NCI-H345 treated with DMSO at 0.1 percent for 48 hours (cell line): Measurements from ENCODE around the gene REX1BD.
"Not testable (repeated sequence)": the region's sequence is repeated elsewhere in the genome, so short reads cannot be mapped to it uniquely, and the experiment has no call there.

ENCODE experiments used
- DNase-seq: peaks from one replicate; lab custom pipeline; 2025; ENCODE audit not compliant: unreplicated experiment; lab: John Stamatoyannopoulos, UW

Gene REX1BD

DNA sequence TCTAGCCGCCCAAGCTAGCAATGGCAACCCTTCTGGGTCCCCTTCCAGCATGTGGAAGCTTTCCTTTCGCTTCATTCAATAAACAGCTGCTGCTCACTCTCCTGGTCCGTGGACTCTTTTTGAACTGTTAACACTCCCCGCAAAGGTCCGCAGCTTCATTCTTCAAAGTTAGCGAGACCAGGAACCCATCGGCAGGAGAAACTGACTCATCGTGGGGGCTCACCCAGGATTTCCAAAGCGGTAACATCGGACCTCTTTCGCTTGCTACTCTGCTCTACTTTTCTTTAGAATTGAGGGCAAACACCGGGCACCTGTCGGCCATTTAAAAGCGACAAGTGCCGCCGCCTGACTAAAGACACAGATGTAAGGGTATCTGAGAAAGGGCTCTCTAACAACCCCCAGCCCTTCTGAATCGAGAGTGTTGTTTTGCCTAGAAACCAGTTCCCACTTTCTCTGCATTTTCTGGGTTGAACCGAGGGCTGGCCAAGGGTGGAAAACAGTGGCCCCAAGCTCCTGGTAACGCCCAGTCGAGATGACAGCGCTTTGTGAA is 11.2 kb upstream of the REX1BD start:
- no peak for DNase-seq

- DNase-seq: no peak
These were observed 8.3 kb upstream of the REX1BD start for GRCh38 chr19:18580311-18580710.

DNA sequence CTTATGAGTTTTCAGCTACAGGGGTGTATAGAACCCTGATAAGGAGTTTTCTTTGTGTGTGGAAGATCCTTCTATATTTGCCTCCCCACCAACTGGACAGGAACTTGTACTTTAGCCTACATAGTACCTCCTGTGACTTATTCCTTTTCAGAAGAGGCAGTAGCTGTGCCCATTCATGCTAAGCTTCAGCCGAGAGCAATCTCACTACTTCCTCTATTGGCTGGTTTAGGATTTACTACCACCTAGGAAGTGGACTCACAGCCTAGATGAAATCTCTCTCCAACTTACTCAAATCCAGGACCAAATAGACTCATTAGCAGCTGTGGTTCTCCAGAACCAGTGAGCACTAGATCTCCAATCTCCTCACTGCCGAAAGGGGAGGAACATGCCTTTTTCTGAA is 2.3 kb upstream of the REX1BD start:
- no peak for DNase-seq

GRCh38 chr19:18587561-18587960 is 1.0 kb upstream of the REX1BD start:
- DNase-seq: no peak

DNA sequence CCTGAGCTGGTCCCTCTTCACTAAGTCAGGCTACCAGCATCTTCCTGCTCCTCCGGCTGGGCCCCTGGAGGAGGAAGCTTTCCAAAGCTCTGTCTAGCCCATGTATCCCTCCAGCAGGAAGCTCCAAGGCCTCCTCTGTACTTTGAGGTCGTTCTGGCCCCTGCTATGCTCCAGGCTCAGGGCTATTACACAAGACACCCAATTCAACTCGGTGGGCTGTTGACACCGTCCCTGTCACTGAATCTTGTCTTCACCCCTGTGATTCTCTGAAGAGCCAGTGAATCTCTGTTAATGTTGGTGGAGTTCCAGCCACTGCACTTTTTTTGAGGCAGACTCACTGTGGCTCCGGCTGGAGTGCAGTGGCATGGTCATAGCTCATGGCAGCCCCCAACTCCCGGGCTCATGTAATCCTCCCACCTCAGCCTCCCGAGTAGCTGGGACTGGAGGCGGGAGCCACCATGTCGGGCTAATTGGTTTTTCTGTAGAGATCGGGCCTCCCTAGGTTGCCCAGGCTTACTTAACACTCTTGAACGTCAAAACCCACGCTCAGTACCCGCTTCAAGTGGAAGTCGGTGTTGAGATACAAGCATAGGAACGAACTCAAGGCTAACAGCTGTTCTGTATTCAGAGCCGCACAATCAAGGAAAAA is 512 bp upstream of the REX1BD start:
- no peak for DNase-seq

- peak; percentile 67 for DNase-seq
These were observed 1.0 kb downstream of the REX1BD start for GRCh38 chr19:18589380-18590272.

DNA sequence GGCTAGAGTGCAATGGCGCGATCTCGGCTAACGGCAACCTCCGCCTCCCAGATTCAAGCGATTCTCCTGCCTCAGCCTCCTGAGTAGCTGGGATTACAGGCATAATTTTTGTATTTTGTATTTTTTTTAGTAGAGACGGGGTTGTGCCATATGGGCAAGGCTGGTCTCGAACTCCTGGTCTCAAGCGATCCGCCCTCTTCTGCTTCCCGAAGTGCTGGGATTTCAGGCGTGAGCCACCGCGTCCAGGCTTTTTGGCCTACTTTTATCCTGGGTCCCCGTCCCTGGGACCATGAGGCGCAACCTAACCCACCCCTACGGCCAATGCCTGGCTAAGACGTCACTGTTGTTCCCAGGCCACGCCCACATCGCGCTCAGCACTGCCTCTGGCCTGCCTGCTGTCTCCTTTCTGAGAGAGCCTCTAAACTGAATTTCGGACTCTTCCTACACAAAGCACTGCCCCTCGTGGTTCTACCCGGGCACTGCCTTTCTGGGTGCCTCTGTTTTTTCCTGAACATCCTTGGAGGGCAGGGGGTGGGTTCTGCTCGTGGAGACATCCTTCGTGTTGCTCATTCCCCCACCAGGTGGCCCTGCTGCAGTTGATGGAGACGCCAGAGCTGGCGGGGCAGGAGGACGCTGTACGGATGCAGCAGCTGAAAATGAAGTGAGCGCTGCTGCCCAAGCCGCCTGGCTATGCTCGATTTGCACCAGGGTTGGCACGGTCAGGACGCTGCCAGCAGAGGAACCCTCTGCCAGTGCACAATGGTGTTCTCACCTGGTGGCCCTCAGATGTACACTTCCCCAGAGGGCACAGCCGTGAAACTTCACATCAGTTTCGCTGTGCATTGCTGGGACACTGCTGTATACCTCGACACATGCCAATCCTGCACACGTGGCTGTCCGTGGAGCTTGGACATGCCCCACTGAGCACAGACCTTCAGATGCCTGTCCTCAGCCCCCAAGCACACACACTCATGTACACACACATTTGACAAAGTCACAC is 2.0 kb downstream of the REX1BD start:
- peak; percentile 92 for DNase-seq

DNA sequence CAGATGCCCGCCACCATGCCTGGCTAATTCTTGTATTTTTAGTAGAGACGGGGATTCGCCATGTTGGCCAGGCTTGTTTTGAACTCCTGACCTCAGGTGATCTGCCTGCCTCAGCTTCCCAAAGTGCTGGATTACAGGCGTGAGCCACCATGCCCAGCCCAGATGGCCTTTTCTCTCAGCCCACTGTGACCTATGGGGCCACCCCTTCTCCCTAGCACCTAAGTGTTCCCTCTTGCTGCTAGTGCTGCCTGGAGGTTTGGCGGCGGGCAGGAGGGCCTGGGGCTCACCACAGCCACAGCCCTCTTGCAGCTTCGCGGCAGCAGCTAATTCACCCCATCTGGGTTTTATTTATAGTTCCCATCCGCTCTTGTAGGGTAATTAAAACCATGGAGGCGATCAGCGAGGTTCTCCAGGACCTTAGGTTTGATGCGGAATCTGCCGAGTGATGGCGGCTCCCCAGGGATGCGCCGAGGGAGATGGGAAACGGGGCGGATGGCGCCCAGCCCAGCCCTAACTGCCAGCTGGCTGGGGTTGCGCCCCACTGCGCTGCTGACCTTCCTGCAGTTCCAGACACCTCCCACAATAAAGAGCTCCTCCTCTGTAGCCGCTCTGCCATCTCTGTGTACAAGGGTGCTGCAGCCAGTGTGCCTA is 3.3 kb downstream of the REX1BD start:
- no peak for DNase-seq

- not testable (repeated sequence) for DNase-seq
These were observed 4.1 kb downstream of the REX1BD start for GRCh38 chr19:18592732-18593131.

- no peak for DNase-seq
These were observed 4.9 kb downstream of the REX1BD start for GRCh38 chr19:18593367-18594095.

- peak; percentile 4 for DNase-seq
These were observed 5.7 kb downstream of the REX1BD start for GRCh38 chr19:18594096-18594823.

GRCh38 chr19:18594824-18595373 is 6.3 kb downstream of the REX1BD start:
- no peak for DNase-seq

DNA sequence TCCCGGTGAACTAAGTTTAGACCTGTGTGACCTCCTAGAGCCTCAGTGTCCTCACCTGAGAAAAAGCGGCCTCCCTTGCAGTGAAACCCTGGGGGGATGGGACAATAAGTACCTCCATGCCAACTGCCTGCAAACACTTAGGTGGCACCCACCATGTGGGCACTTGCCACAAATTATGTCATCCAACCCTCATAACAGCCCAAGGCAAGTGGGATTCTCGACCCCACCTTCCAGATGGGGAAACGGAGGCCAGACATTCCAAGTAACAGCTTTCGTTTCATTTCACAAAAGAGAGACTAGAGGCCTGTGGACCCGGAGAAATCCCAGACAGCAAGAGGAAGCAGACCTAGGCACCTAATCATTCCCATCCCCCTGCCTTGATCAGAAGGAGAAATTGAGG is 6.9 kb downstream of the REX1BD start:
- DNase-seq: no peak

DNA sequence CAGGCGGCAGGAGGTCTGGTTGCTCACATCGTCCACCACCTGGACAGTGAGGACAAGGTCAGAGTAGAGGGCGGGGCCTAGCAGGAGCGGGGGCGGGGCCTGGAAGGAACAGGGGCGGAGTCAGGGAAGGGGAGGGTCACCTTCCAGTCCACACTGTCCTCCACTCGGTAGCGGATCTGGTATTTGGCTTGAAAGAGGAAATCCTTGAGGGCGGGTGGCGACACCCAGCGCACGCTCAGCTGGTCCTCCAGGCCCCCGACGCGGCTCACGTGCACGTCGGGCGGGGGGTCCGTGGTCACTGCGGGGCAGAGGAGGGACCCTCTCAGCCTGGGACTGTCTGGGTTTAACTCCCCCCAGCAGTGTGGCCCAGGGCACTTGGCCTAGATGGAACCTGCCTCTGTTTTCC is 8.2 kb downstream of the REX1BD start:
- DNase-seq: no peak

GRCh38 chr19:18597809-18598660 is 9.4 kb downstream of the REX1BD start:
- no peak for DNase-seq

DNA sequence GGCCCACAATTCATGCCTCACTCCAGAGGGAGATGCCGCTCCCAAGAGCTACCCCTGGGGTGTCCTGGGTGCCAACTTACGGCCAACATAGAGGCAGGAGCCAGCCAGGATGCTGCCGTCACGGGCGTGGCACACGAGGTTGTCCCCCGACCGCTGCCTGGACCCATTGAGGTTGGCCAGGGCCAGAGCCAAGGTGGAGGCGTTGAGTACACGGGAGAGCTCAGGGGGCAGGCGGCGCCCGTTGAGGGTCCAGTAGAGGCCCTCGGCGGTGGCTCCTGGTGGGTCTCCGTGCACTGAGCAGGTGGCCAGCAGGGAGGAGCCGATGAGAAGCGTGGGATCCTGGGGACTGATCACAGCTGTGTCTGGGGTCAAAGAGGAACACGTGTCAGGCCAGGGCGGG is 10.9 kb downstream of the REX1BD start:
- DNase-seq: no peak

DNA sequence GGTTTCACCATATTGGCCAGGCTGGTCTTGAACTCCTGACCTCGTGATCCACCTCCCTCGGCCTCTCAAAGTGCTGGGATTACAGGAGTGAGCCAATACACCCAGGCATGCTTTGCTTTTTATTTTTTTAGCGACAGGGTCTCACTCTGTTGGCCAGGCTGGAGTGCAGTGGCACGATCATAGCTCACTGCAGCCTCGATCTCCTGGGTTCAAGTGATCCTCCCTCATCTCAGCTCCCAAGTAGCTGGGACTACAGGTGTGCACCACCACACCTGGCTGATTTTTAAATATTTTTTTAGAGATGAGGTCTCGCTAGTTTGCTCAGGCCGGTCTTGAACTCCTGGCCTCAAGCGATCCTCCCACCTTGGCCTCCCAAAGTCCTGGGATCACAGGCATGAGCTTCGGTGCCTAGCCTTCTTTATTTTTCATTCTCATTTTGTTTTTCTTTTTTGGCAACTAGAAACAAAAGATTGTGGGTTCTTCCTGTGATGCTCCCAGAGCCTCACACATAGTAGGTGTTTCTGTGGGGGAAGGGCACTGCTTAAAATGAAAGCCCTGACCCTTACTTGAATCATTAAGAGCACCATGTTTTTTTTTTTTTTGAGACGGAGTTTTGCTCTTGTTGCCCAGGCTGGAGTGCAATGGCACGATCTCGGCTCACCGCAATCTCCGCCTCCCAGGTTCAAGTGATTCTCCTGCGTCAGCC is 12.2 kb downstream of the REX1BD start:
- DNase-seq: not testable (repeated sequence)
